ENCODE measurements around the gene RYR3.
A peak's percentile ranks its signal among the peaks of the same experiment; 100 is the strongest.

GRCh38 chr15:33623010-33623409 is 312.2 kb downstream of the RYR3 start:
- TF ChIP-seq CTCF (IDR thresholded peaks at IDR 0.05) (peak; percentile 17; the same call in 1 of the 2 replicates), ZFX (IDR thresholded peaks at IDR 0.05; ENCODE audit: borderline replicate concordance) (no peak)
